AG20443 (cell line): ENCODE data around the gene NLRC3.
"Not testable (repeated sequence)": the region's sequence is repeated elsewhere in the genome, so short reads cannot be mapped to it uniquely, and the experiment has no call there.

ENCODE experiments used
- DNase-seq: peaks from one replicate; pipeline ENCODE4 v3.0.0; 2012; ENCODE audit warnings: low spot score, mixed read lengths

NLRC3 gene

DNA sequence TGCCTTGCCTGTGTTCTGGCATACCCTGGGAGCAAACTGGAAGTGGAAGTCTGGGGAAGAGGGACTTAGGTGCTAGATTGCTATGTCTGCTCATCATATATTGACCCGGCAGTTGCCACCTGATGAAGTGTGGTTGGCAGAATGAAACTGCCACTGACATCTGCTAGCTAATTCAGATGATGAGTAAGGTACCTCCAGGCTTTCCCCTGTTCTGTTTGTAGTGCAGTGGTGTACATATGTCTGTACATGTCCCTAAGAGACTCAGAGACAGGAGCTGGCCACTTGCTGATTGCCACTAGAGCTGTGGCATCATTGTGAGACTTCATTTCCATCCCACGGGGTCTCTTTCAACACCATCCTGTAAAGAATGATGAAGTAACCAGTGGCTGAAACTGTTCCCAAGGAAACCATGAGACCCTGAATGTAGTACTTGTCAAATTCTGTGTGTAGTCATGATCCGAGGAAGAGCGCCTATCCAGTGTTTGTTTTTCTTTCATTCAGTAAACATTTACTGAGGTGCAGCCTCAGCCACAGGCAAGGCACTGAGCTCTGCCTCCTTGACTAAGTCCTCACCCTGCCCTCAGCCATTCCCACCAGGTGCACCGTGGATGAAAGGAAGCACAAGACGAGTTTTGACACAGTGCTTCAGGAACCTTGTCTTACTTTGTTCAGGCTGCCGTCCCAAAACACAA lies 63.2 kb downstream of the NLRC3 start:
- no peak for DNase-seq

DNA sequence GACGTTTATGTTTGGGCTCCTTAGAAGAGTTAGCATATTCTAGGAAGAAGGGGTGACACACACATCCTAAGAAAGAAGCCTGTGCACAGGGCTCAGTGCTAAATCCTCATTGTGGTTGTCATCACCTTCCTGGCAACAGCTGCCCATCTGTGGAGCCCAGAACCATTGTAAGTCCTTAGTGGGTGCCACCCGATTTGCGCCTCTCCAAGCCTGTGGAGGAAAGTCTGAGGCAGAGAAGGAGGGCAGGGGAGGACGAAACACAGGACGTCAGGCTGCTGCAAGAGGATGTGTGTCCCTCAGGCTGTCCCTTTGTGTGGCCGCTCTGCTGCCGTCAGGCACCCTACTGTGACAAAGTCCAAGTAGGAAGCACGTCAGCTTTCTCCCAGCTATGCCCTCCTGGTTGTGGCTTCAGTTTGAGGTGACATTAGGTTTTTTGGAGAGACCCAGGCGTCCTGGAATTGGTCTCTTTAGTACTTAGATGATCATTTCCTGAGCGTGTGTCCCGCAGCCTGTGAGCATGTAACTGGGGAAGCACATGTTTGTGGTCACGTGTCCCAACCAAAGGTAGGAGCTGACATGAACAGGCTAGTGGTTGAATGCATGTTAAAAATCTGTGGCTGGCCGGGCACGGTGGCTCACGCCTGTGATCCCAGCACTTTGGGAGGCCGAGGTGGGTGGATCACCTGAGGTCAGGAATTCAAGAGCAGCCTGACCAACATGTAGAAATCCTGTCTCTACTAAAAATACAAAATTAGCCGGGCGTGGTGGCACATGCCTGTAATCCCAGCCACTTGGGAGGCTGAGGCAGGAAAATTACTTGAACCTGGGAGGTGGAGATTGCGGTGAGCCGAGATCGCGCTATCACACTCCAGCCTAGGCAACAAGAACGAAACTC lies 65.7 kb downstream of the NLRC3 start:
- DNase-seq: no peak

DNA sequence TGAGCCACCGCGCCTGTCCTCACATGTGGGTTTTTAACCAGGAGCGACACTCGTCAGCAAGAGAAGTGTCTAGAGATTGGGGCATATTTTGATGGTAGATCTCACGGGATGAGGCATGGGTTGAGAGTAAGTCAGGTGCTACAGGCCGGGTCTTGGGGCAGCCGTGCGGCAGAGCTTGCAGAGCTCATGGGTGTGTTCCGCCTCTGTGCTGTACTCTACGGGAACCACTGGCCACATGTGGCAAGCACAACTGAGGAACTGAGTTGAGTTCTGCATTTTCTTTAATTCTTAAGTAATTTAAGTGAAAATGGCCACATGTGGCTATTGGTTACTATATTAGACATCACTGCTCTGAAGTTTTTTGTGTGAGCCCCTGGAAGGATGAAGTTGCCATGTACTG lies 66.8 kb downstream of the NLRC3 start:
- no peak for DNase-seq

DNA sequence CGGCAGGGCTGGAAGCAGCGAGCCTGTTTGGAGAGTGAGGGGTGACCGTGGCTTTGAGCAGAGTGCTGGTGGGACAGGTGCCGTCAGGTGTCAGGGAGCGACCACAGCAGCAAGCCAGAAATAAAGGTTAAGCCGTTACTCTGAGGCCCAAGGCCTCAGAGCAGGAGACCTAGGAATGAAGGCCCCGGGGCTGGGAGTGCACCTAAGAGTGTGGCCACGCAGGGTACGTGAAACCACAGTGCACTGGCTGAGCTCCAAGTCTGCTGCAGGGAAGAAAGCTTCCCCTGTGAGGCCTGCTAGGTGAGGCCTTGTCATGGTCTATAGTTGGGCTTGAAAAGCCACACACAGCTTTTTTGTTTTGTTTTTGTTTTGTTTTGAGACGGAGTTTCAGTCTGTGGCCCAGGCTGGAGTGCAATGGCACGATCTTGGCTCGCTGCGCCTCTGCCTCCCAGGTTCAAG lies 67.7 kb downstream of the NLRC3 start:
- no peak for DNase-seq

DNA sequence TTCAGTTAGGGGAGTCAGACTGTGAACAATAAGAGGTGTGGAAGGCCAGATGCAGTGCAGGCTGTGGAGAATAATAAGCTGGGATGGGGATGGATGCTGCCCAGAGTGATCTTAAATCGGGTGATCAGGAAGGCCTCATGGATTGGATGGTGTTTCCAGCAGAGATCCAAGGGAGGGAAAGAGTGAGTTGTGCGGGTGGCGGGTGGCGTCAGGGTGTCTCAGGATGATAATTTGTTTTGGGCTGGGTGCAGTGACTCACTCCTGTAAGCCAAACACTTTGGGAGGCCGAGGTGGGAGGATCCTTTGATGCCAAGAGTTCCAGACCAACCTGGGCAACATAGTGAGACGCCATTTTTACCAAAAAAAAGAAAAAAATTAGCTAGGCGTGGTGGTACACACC lies 68.5 kb downstream of the NLRC3 start:
- DNase-seq: no peak

DNA sequence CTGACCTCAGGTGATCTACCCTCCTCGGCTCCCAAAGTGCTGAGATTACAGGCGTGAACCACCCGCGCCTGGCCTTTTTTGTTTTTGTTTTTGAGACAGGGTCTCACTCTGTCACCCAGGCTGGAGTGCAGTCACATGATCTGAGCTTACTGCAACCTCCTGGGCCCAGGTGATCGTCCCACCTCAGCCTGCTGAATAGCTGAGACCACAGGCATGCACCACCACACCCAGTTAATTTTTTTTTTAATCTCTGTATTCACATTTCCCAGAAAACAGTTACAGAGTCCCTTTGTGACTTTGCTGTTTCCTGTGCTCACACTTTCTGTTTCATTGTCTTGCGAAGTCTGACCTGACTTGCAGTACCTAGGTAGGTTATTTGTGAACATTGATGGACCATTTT lies 73.7 kb downstream of the NLRC3 start:
- no peak for DNase-seq

DNA sequence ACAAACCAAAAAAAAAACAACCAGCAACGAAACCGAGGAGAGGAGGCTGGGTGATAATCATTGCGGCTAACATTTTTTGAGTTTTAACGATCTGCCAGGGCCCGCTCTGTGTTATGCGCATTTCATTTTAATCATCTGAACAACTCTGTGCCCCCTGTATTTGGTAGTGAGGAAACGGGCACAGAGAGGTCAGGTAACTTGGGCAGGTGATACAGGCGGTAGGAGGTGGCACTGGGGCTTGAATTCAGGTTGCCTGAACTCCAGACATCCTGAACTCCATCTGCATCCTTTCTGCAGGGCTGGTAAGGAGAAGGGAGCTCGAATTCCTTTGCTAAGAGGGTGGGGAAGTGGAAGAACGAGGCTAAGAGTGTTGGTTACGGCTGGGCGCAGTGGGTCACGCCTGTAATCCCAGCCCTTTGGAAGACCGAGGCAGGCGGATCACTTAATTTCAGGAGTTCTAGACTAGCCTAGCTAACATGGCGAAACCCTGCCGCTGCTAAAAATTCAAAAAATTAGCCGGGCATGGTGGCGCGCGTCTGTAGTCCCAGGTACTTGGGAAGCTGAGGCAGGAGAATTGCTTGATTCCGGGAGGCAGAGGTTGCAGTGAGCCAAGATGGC lies 75.3 kb downstream of the NLRC3 start:
- DNase-seq: no peak

DNA sequence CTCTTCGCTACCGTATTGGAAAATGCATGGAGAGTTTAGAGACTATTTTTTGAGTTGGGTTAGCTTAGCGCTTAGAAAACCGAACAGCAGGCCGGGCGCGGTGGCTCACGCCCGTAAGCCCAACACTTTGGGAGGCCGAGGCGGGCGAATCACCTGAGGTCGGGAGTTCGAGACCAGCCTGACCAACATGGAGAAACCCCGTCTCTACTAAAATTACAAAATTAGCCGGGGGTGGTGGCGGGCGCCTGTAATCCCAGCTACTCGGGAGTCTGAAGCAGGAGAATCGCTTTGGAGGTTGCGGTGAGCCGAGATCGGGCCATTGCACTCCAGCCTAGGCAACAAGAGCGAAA lies 75.8 kb downstream of the NLRC3 start:
- not testable (repeated sequence) for DNase-seq

DNA sequence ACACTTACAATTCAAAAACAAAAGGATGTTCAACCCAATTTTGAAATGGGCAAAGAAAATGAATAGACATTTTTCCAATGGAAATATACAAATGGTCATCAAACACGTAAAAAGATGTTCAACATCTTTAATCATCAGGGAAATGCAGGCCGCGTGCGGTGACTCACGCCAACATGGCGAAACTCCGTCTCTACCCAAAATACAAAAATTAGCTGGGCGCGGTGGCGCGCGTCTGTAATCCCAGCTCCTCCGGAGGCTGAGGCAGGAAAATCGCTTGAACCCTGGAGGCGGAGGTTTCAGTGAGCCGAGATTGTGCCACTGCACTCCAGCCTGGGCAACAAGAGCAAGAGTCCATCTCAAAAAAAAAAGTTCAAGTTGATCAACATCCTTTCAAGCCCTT lies 78.2 kb downstream of the NLRC3 start:
- DNase-seq: no peak

DNA sequence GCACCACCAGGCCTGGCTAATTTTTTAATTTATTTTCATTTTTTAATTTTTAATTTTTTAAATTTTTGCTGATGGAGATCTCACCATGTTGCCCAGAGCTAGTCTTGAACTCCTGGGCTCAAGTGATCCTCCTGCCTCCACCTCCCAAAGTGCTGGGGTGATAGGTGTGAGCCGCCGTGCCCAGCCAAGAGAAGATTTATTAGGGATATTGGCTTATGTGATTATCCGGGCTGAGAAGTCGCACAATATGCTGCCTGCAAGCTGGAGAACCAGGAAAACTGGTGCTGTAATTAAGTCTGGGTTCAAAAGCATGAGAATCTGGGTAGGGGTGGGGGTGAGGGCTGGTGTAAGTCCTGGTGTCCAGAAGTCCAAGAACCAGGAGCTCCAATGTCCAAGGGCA lies 79.4 kb downstream of the NLRC3 start:
- no peak for DNase-seq

DNA sequence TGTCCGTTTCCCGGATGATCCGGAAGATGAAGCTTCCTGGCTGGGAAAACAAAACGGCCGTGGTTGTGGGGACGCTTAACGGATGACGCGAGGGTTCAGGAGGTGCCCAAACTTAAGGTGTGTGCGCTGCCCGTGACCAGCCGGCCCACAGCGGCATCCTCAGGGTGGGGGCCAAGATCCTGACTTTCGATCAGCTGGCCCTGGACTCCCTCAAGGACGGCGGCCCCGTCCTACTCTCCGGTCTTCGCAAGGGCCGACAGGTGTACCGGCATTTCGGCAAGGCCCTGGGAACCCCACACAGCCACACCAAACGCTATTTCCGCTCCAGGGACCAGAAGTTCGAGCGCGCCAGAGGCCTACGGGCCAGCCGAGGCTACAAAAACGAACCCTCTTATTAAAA lies 80.8 kb downstream of the NLRC3 start:
- DNase-seq: no peak

DNA sequence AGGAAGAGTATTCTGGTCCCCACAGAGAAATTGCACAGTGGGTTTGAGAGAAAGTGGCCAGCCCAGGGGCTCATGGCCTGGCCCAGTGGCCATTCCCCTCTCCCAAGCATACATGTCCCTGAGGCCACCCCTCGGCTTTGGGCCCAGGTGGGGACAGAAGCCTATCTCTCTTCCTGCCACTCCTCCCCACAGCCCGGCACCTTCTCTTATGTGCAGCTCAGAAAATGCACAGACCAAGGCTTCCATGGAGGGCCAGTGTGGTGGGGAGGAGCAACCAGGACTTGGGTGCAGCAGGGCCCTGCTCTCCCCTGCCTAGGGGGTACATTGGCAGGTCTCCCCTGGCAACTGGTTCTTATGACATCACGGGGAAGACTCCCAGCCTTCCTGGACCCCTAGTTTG lies 82.0 kb downstream of the NLRC3 start, which contains the start of gene C16orf90:
Gene C16orf90 (minus strand): TSS at position 314 of the 400 bp plus-strand sequence. CDS start 68 bp downstream, at position 246.
- DNase-seq: no peak

DNA sequence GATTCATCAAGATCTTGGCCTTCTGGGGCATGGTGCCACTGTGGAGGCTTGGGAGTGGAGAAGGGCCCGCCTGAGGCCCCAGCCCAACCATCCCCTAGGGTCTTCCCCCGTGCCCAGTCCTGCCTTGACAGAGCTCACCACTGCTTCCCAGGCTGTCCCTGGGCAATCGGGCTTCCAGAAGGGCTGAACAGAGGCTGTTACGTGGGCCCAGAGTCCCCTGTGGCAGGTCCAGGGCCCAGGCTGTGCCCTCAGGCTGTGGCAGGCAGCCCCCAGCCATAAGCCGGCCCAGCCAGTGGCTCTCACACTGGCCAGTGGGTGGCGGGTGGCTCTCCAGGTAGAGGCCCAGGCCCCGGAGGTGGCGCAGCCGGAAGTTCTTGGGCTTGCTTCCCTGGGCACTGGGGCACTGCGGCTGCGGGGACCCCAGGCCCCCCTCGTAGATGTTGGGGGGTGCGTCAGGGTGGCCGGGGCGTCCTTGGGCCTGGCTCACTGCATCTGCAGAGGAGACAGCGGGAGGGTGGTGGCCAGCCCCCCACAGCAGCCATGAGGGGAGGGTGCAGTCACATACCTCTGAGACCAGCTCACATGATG lies 82.7 kb downstream of the NLRC3 start:
- DNase-seq: no peak

DNA sequence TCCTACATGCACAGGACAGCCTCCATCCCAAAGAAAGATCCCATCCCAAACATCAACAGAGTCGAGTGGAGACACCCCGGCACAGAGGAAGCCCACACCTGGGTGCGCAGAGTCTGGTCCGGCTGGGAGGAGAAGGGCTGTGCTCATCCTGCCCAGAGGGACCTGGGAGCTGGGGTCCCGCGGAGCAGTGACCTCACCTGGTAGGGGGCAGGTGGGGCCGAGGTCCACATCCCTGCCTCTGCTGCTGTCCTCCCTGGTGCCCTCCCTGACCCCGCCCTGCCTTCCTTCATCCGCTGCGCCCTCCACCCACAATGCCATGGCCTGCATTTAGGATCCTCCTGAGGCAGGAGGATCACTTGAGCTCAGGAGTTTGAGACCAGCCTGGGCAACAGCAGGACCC lies 84.8 kb downstream of the NLRC3 start:
- DNase-seq: no peak

DNA sequence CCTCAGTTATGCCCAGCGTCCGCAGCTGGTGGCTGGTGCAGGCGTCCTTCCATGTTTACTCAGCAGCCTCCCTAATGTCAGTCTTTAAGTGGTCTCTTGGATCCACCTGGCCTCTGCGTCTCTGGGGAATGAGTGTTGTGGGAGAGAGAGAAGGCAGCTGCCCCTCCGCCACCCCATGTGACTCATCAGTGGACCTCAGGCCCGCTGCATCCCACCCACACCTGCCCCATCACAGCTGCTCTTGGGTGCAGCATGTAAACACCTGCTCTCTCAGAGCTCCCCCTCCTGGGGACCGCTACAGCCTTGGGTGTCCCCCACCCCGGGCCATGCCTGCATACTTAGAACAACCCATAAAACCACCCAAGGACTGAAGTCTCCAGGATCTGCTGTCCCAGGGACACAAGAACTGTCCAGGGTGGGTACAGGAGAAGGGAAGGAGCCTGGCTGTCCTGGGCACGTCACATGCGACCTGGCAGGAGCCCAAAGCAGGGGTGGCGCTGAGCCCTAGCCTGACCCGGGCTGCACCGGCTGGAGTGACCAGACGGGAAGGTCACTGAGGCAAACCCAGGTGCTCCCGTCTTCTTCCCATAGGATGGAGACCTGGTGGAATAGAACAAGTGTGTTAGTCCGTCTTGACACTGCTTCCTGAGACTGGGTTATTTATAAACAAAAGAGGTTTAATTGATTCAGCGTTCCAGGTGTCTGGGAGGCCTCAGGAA lies 86.1 kb downstream of the NLRC3 start:
- DNase-seq: no peak
